NCI-H1105 treated with DMSO at 0.1 percent for 48 hours (cell line): ENCODE data around the gene AGO1.
"Not testable (repeated sequence)": the region's sequence is repeated elsewhere in the genome, so short reads cannot be mapped to it uniquely, and the experiment has no call there.

ENCODE experiments used
- DNase-seq: peaks from one replicate; lab custom pipeline; 2025; lab: John Stamatoyannopoulos, UW

AGO1 gene

DNA sequence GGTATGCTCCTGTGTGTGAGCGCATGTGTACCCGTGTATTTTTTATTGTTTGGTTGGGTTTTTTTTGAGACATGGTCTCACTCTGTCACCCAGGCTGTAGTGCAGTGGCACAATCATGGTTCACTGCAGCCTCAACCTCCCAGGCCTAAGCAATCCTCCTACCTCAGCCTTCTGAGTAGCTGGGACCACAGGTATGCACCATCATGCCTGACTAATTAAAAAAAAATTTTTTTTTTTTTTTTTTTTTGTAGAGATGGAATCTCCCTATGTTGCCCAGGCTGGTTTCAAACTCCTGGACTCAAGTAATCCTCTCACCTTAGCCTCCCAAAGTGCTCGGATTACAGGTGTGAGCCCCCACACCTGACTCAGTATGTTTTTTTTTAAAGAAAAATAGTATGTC, 89.6 kb downstream of the AGO1 start:
- DNase-seq: not testable (repeated sequence)

- DNase-seq: no peak
Observed at GRCh38 chr1:35980090-35980489, 97.1 kb downstream of the AGO1 start.
